GM23338 (cell line): Measurements from ENCODE around the gene EMP2. TPM values are rescaled to one million over a fixed set of nuclear protein-coding genes. Genes with fewer than 3 reads are reported as not detected.

Experiments used
- ATAC-seq: fragments of 200-7000 bp; cut with Tn5 transposase; 3 replicates; pipeline ENCODE4 v1.9.1; 2020
- DNase-seq: peaks from one replicate; pipeline ENCODE4 v3.0.0-alpha.2; 2015; ENCODE audit warnings: low spot score
- H2AFZ ChIP-seq: fragments of 200-600 bp; sonication (generic); 2 replicates; pipeline ENCODE4 v1.8.0; 2016; ENCODE audit warnings: antibody characterized with exemption, mild to moderate bottlenecking, moderate library complexity
- H3F3A ChIP-seq: fragments of 200-600 bp; sonication (generic); replicated peaks from 2 replicates; pipeline ENCODE4 v1.8.0; 2017; ENCODE audit warnings: antibody characterized with exemption, mixed run types, low read depth
- H3K27ac ChIP-seq: fragments of 200-600 bp; sonication (generic); 2 replicates; pipeline ENCODE4 v1.6.1; 2016; ENCODE audit warnings: low read depth
- H3K27me3 ChIP-seq: fragments of 200-600 bp; sonication (generic); 2 replicates; pipeline ENCODE4 v1.8.0; 2016; ENCODE audit warnings: mild to moderate bottlenecking, mixed run types, moderate library complexity; ENCODE audit not compliant: insufficient read depth
- H3K36me3 ChIP-seq: fragments of 200-600 bp; sonication (generic); 2 replicates; pipeline ENCODE4 v1.8.0; 2016; ENCODE audit warnings: mild to moderate bottlenecking; ENCODE audit not compliant: insufficient read depth
- H3K4me1 ChIP-seq: fragments of 200-600 bp; sonication (generic); 2 replicates; pipeline ENCODE4 v1.8.0; 2016; ENCODE audit warnings: mild to moderate bottlenecking, moderate library complexity; ENCODE audit not compliant: insufficient read depth
- H3K4me2 ChIP-seq: fragments of 200-600 bp; sonication (generic); 2 replicates; pipeline ENCODE4 v1.7.1; 2017; ENCODE audit warnings: mixed run types
- H3K4me3 ChIP-seq: fragments of 200-600 bp; sonication (generic); 2 replicates; pipeline ENCODE4 v1.6.1; 2016; ENCODE audit warnings: mixed run types
- H3K79me2 ChIP-seq: fragments of 200-600 bp; sonication (generic); replicated peaks from 2 replicates; pipeline ENCODE4 v1.8.0; 2017; ENCODE audit warnings: mild to moderate bottlenecking; ENCODE audit not compliant: insufficient read depth
- H3K9me2 ChIP-seq: fragments of 200-600 bp; sonication (generic); 2 replicates; pipeline ENCODE4 v1.8.0; 2017; ENCODE audit not compliant: insufficient read depth
- H4K20me1 ChIP-seq: fragments of 200-600 bp; sonication (generic); replicated peaks from 2 replicates; pipeline ENCODE4 v1.8.0; 2017; ENCODE audit warnings: mild to moderate bottlenecking; ENCODE audit not compliant: insufficient read depth
- H3K27ac Mint-ChIP-seq: 2 replicates; pipeline ENCODE4 v1.8.0; 2020; ENCODE audit warnings: inconsistent platforms, mild to moderate bottlenecking, moderate library complexity, mixed read lengths
- H3K27me3 Mint-ChIP-seq: 3 replicates; pipeline ENCODE4 v1.8.0; 2022; ENCODE audit warnings: low read depth, mild to moderate bottlenecking, moderate library complexity, mixed read lengths, inconsistent platforms; ENCODE audit not compliant: insufficient read depth, poor library complexity
- H3K36me3 Mint-ChIP-seq: 3 replicates; pipeline ENCODE4 v1.8.0; 2021; ENCODE audit warnings: low read depth, mild to moderate bottlenecking, inconsistent platforms, moderate library complexity, mixed read lengths
- H3K4me1 Mint-ChIP-seq: 3 replicates; pipeline ENCODE4 v1.8.0; 2020; ENCODE audit warnings: mild to moderate bottlenecking, inconsistent platforms, mixed read lengths
- H3K4me3 Mint-ChIP-seq: 3 replicates; pipeline ENCODE4 v1.8.0; 2021; ENCODE audit warnings: moderate library complexity, mild to moderate bottlenecking, inconsistent platforms, mixed read lengths
- H3K9me3 Mint-ChIP-seq: 3 replicates; pipeline ENCODE4 v1.8.0; 2020; ENCODE audit warnings: moderate library complexity, mild to moderate bottlenecking, inconsistent platforms, mixed read lengths
- CREB1 ChIP-seq: fragments of 250-450 bp; sonication (Bioruptor Pico); IDR thresholded peaks from 2 replicates; pipeline ENCODE4 v1.5.0; 2020; ENCODE audit warnings: low read depth, mild to moderate bottlenecking, moderate library complexity
- CTCF ChIP-seq, 2 experiments: fragments of 200-600 bp in 1 of 2; sonication (generic) in 1 of 2; conservative IDR thresholded peaks; 2 replicates each; pipeline versions ENCODE4 v1.5.1 to v1.6.1; 2016 to 2017; ENCODE audit warnings: antibody characterized with exemption in 2 of 2, low read depth in 2 of 2, mild to moderate bottlenecking in 2 of 2, moderate library complexity in 1 of 2
- ETS1 ChIP-seq: IDR thresholded peaks from 2 replicates; pipeline ENCODE4 v1.6.1; 2016; ENCODE audit warnings: antibody characterized with exemption
- EZH2 ChIP-seq: fragments of 200-600 bp; sonication (generic); IDR thresholded peaks from one replicate; pipeline ENCODE4 v1.8.0; 2017; ENCODE audit warnings: antibody characterized with exemption, mild to moderate bottlenecking, low read depth; ENCODE audit not compliant: unreplicated experiment
- EZH2phosphoT487 ChIP-seq: fragments of 200-600 bp; sonication (generic); IDR thresholded peaks from one replicate; pipeline ENCODE4 v1.8.1; 2018; ENCODE audit warnings: antibody characterized with exemption; ENCODE audit not compliant: unreplicated experiment
- JUNB ChIP-seq: IDR thresholded peaks from one replicate; pipeline ENCODE4 v1.6.1; 2016; ENCODE audit warnings: antibody characterized with exemption; ENCODE audit not compliant: unreplicated experiment
- NANOG ChIP-seq: IDR thresholded peaks from 2 replicates; pipeline ENCODE4 v1.6.1; 2016; ENCODE audit warnings: antibody characterized with exemption, borderline replicate concordance
- POLR2AphosphoS5 ChIP-seq: IDR thresholded peaks from 2 replicates; pipeline ENCODE4 v1.6.1; 2016; ENCODE audit warnings: antibody characterized with exemption, low read depth
- STAT1 ChIP-seq: IDR thresholded peaks from one replicate; pipeline ENCODE4 v1.6.1; 2016; ENCODE audit warnings: antibody characterized with exemption; ENCODE audit not compliant: unreplicated experiment
- ZNF114 ChIP-seq: fragments of 250-450 bp; sonication (Bioruptor Pico); IDR thresholded peaks from 2 replicates; pipeline ENCODE4 v1.5.0; 2020; ENCODE audit warnings: mild to moderate bottlenecking, moderate library complexity
- ZNF331 ChIP-seq: fragments of 250-450 bp; sonication (Bioruptor Pico); IDR thresholded peaks from 2 replicates; pipeline ENCODE4 v1.5.0; 2020; ENCODE audit warnings: low read depth, mild to moderate bottlenecking, moderate library complexity
- ZNF462 ChIP-seq: fragments of 250-450 bp; sonication (Bioruptor Pico); IDR thresholded peaks from 2 replicates; pipeline ENCODE4 v1.5.0; 2020; ENCODE audit warnings: mild to moderate bottlenecking, moderate library complexity
- polyA plus RNA-seq: library from polyadenylated mRNA; unstranded; fragments of >200 nt; fragmentation: Nextera tagmentation; extraction: Ambion mirVana; gene quantifications from 2 replicates; pipeline ENCODE4 v1.2.1, GENCODE V29; 2016
- total RNA-seq: library from RNA; depleted of rRNA; stranded (reverse); fragments of >200 nt; shearing (Covaris generic); gene quantifications from 2 replicates; pipeline ENCODE4 v1.2.3, GENCODE V29; 2014

Gene EMP2
- total and polyA plus RNA-seq, 2 experiments from 2014 or later: 7.3 to 40.1 TPM

- TF ChIP-seq EZH2phosphoT487 (no peak), POLR2AphosphoS5 (no peak), ETS1 (no peak), JUNB (no peak), CTCF (conservative IDR thresholded peaks at IDR 0.05; ENCODE audit: low read depth in 2 of 2) (no peak), ZNF114 (CRISPR knock-in tag) (no peak), NANOG (no peak), ZNF331 (CRISPR knock-in tag) (no peak), EZH2 (no peak), CREB1 (no peak)
Observed at GRCh38 chr16:10581507-10581906, 1.1 kb upstream of the EMP2 start (continued).

GRCh38 chr16:10580883-10581247 is 467 bp upstream of the EMP2 start:
- no peaks in the 10 kb centered on the region for H3K9me2 ChIP-seq
- DNase-seq (no peak), ATAC-seq (no peak)
- H3K27me3 ChIP-seq: no peaks in the 10 kb centered on the region
- no peaks in the 10 kb centered on the region for H3K79me2 ChIP-seq
- H3K4me2 ChIP-seq: peak overlapping the region; percentile 94
- 0 out of 2 replicates have a peak, but pooled peaks cover 3% of the 10 kb centered on the region for H3F3A ChIP-seq
- H3K27me3 Mint-ChIP-seq: peaks cover 16% of the 10 kb centered on the region
- H4K20me1 ChIP-seq: no peaks in the 10 kb centered on the region
- peaks cover 63% of the 10 kb centered on the region for H3K4me1 Mint-ChIP-seq
- H3K9me3 Mint-ChIP-seq: no peaks in the 10 kb centered on the region; the same call in 2 of the 3 replicates
- H3K36me3 Mint-ChIP-seq: no peaks in the 10 kb centered on the region; the same call in 2 of the 3 replicates
- TF ChIP-seq EZH2 (no peak), EZH2phosphoT487 (no peak), POLR2AphosphoS5 (no peak), CTCF (conservative IDR thresholded peaks at IDR 0.05; ENCODE audit: low read depth in 2 of 2) (no peak), JUNB (no peak), STAT1 (no peak), ZNF462 (no peak)
- H3K27ac ChIP-seq: peak overlapping the region; percentile 79; the same call in 1 of the 2 replicates
- peaks cover 45% of the 10 kb centered on the region for H3K4me1 ChIP-seq
- peak overlapping the region; percentile 78 for H3K4me3 Mint-ChIP-seq
- H3K36me3 ChIP-seq: no peaks in the 10 kb centered on the region
- no peak overlapping the region for H3K27ac Mint-ChIP-seq
- peak overlapping the region; percentile 82 for H3K4me3 ChIP-seq
- H2AFZ ChIP-seq: peak overlapping the region; percentile 96
